ENCODE measurements around the gene TSPO2.

TSPO2 gene

DNA sequence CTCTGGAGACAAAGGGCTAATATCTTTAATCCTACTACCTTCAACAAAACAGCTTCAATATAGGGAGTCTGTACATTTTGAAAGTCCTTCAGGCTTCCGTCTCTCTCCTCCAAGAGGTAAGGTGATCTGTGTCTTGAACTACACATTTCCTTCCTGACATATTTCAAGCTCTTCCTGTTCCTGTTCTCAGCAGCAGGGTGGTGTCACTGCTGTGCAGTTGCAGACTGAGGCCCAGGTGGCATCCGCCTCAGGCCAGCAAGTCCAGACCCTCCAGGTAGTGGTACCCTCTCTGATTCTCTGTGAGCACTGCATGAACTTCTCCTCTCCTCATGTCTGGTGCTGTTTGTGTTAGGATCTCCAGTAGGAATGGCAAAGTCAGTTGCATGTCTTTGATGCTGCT lies 38.4 kb downstream of the TSPO2 start:
- no peak for DNase-seq (ENCODE audit: low read depth)
- no peak for TF ChIP-seq CTCF (IDR thresholded peaks at IDR 0.05; ENCODE audit: low read length, missing control alignments)
- no peak overlapping the region for H3K4me3 ChIP-seq (replicated peaks; ENCODE audit: low read depth, low read length)

- DNase-seq (ENCODE audit: low read depth): no peak
- TF ChIP-seq CTCF (IDR thresholded peaks at IDR 0.05; ENCODE audit: low read length, missing control alignments): no peak
- no peak overlapping the region for H3K4me3 ChIP-seq (replicated peaks; ENCODE audit: low read depth, low read length)
These were observed 40.8 kb downstream of the TSPO2 start for GRCh38 chr6:41083072-41083471.

DNA sequence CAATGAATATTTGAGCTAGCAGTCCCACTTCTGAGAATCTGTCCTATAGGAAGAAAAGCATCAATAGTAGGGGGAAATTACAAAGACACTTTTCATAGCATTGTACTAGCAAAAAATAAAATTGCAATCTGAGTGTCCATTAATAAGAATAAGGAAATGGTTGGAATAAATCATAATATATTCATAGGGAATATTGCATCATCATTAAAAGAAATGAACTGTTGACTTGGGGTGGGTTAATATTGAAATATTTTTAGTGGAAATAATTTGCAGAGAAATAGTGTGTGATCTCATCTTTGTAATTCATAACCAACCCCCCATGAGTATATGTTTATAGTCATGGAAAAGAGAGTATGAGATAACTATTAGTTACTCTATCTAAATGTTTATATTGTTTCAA lies 42.9 kb downstream of the TSPO2 start:
- DNase-seq (ENCODE audit: low read depth): no peak
- no peak for TF ChIP-seq CTCF (IDR thresholded peaks at IDR 0.05; ENCODE audit: low read length, missing control alignments)
- no peak overlapping the region for H3K4me3 ChIP-seq (replicated peaks; ENCODE audit: low read depth, low read length)

DNA sequence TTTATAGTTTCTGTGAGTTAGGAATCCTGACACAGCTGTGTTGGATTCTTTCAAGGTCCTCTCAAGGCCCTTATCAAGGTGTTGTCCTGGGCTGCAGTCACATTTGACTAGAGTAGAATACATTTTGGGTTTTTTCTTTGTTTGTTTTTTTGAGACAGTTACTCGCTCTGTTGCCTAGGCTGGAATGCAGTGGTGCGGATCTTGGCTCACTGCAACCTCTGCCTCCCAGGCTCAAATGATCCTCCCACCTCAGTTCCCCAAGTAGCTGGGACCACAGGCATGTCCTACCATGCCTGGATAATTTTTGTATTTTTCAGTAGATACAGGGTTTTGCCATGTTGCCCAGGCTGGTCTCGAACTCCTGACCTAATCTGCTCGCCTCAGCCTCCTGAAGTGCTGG lies 46.2 kb downstream of the TSPO2 start:
- DNase-seq (ENCODE audit: low read depth): no peak
- no peak for TF ChIP-seq CTCF (IDR thresholded peaks at IDR 0.05; ENCODE audit: low read length, missing control alignments)
- no peak overlapping the region for H3K4me3 ChIP-seq (replicated peaks; ENCODE audit: low read depth, low read length)

GRCh38 chr6:41090841-41091761 lies 48.8 kb downstream of the TSPO2 start:
- no peak for DNase-seq (ENCODE audit: low read depth)
- no peak for TF ChIP-seq CTCF (IDR thresholded peaks at IDR 0.05; ENCODE audit: low read length, missing control alignments)
- no peak overlapping the region for H3K4me3 ChIP-seq (replicated peaks; ENCODE audit: low read depth, low read length)

- no peak overlapping the region for H3K4me3 ChIP-seq (replicated peaks; ENCODE audit: low read depth, low read length)
- TF ChIP-seq CTCF (IDR thresholded peaks at IDR 0.05; ENCODE audit: low read length, missing control alignments): peak; percentile 59
- peak; percentile 56 for DNase-seq (ENCODE audit: low read depth)
These were observed 50.3 kb downstream of the TSPO2 start for GRCh38 chr6:41092421-41093140.
